Measurements from ENCODE around the gene CYB5B. TPM values are rescaled to one million over a fixed set of nuclear protein-coding genes. Genes with fewer than 3 reads are reported as not detected.
A peak's percentile ranks its signal among the peaks of the same experiment; 100 is the strongest.

The CYB5B gene
- total RNA-seq, 2 experiments from 2014 or later: 83.0 to 184 TPM

GRCh38 chr16:69399361-69399760 is 25.1 kb upstream of the CYB5B start:
- Histone ChIP-seq H2AFZ (ENCODE audit: low read length) (no peak overlapping the region; the same call in 1 of the 2 replicates), H3K4me1 (ENCODE audit: insufficient read depth, low read length, poor library complexity, severe bottlenecking) (peaks cover 21% of the 10 kb centered on the region), H3K9me2 (ENCODE audit: insufficient read depth, low read length) (no peaks in the 10 kb centered on the region), H3K27ac (ENCODE audit: low read depth, low read length, poor library complexity, severe bottlenecking) (no peak overlapping the region), H3K9me3 (ENCODE audit: low read length) (no peaks in the 10 kb centered on the region), H3K4me2 (ENCODE audit: low read length) (no peak overlapping the region), H3K4me3 (ENCODE audit: low read depth, low read length, poor library complexity, severe bottlenecking) (no peak overlapping the region), H3K36me3 (ENCODE audit: insufficient read depth, low read length) (no peaks in the 10 kb centered on the region), H3K79me2 (ENCODE audit: insufficient read depth, low read depth, low read length) (no peaks in the 10 kb centered on the region), H4K20me1 (ENCODE audit: insufficient read depth, low read length) (no peaks in the 10 kb centered on the region)
- ChIA-PET POLR2A (interaction anchor here (0.6 to 1.1 kb wide), 4 partner anchors 11 to 355 kb away, joined by 3 to 12 read pairs (median 4); no protein-coding TSS in a partner anchor), CTCF (ENCODE audit: unreplicated experiment) (no interaction called here)
- BruUV-seq (replicated peaks): no TSS peak
- TF ChIP-seq EZH2phosphoT487 (IDR thresholded peaks at IDR 0.05; ENCODE audit: borderline replicate concordance, low read depth, low read length) (no peak), CTCF (conservative IDR thresholded peaks at IDR 0.05; ENCODE audit: low read length) (no peak)
- no peak for DNase-seq (ENCODE audit: low spot score)
- intact Hi-C loops (cut with micrococcal nuclease; ENCODE audit: unreplicated experiment): loop anchor here (5.0 kb wide), 2 partner anchors 308 to 533 kb away; no protein-coding TSS in a partner anchor

- no peak overlapping the region for H3K27ac ChIP-seq (ENCODE audit: low read depth, low read length, poor library complexity, severe bottlenecking)
- peak overlapping the region; percentile 89 for H2AFZ ChIP-seq (ENCODE audit: low read length)
- no peaks in the 10 kb centered on the region for H3K9me3 ChIP-seq (ENCODE audit: low read length)
- no peak overlapping the region for H3K4me3 ChIP-seq (ENCODE audit: low read depth, low read length, poor library complexity, severe bottlenecking)
- intact Hi-C loops (cut with micrococcal nuclease; ENCODE audit: unreplicated experiment): no loop called here
- H4K20me1 ChIP-seq (ENCODE audit: insufficient read depth, low read length): no peaks in the 10 kb centered on the region
- no peaks in the 10 kb centered on the region for H3K79me2 ChIP-seq (ENCODE audit: insufficient read depth, low read depth, low read length)
- no peaks in the 10 kb centered on the region for H3K36me3 ChIP-seq (ENCODE audit: insufficient read depth, low read length)
- CTCF ChIA-PET (ENCODE audit: unreplicated experiment): interaction anchor here (0.5 kb wide), 1 partner anchor 481 kb away, joined by 3 read pairs; no protein-coding TSS in a partner anchor
- H3K4me2 ChIP-seq (ENCODE audit: low read length): peak overlapping the region; percentile 22
- TF ChIP-seq EZH2phosphoT487 (IDR thresholded peaks at IDR 0.05; ENCODE audit: borderline replicate concordance, low read depth, low read length): no peak
- BruUV-seq (replicated peaks): no TSS peak
- peaks cover 15% of the 10 kb centered on the region for H3K4me1 ChIP-seq (ENCODE audit: insufficient read depth, low read length, poor library complexity, severe bottlenecking)
- H3K9me2 ChIP-seq (ENCODE audit: insufficient read depth, low read length): no peaks in the 10 kb centered on the region
- peak; percentile 21 for DNase-seq (ENCODE audit: low spot score)
- POLR2A ChIA-PET: interaction anchor here (1.0 to 1.1 kb wide), 2 partner anchors 8 to 21 kb away, joined by 3 read pairs; no protein-coding TSS in a partner anchor
Measured at GRCh38 chr16:69402439-69402838, 22.0 kb upstream of the CYB5B start.

- no peaks in the 10 kb centered on the region for H3K36me3 ChIP-seq (ENCODE audit: insufficient read depth, low read length)
- H3K27ac ChIP-seq (ENCODE audit: low read depth, low read length, poor library complexity, severe bottlenecking): no peak overlapping the region
- no peak overlapping the region for H3K4me2 ChIP-seq (ENCODE audit: low read length)
- no peaks in the 10 kb centered on the region for H3K9me3 ChIP-seq (ENCODE audit: low read length)
- H2AFZ ChIP-seq (ENCODE audit: low read length): no peak overlapping the region
- H3K79me2 ChIP-seq (ENCODE audit: insufficient read depth, low read depth, low read length): no peaks in the 10 kb centered on the region
- H4K20me1 ChIP-seq (ENCODE audit: insufficient read depth, low read length): no peaks in the 10 kb centered on the region
- H3K9me2 ChIP-seq (ENCODE audit: insufficient read depth, low read length): no peaks in the 10 kb centered on the region
- DNase-seq (ENCODE audit: low spot score): no peak
- BruUV-seq (replicated peaks): no TSS peak
- ChIA-PET CTCF (ENCODE audit: unreplicated experiment) (no interaction called here), POLR2A (interaction anchor here (0.9 kb wide), 1 partner anchor 57 kb away, joined by 4 read pairs; no protein-coding TSS in a partner anchor)
- no peak overlapping the region for H3K4me3 ChIP-seq (ENCODE audit: low read depth, low read length, poor library complexity, severe bottlenecking)
- intact Hi-C loops (cut with micrococcal nuclease; ENCODE audit: unreplicated experiment): no loop called here
- peaks cover 10% of the 10 kb centered on the region for H3K4me1 ChIP-seq (ENCODE audit: insufficient read depth, low read length, poor library complexity, severe bottlenecking)
- no peak for TF ChIP-seq CTCF (conservative IDR thresholded peaks at IDR 0.05; ENCODE audit: low read length)
- no peak for TF ChIP-seq EZH2phosphoT487 (IDR thresholded peaks at IDR 0.05; ENCODE audit: borderline replicate concordance, low read depth, low read length)
Measured at GRCh38 chr16:69404275-69404805, 20.1 kb upstream of the CYB5B start.

Measured in OCI-LY7 (cell line).